ENCODE measurements around the gene RFX4.

The RFX4 gene

DNA sequence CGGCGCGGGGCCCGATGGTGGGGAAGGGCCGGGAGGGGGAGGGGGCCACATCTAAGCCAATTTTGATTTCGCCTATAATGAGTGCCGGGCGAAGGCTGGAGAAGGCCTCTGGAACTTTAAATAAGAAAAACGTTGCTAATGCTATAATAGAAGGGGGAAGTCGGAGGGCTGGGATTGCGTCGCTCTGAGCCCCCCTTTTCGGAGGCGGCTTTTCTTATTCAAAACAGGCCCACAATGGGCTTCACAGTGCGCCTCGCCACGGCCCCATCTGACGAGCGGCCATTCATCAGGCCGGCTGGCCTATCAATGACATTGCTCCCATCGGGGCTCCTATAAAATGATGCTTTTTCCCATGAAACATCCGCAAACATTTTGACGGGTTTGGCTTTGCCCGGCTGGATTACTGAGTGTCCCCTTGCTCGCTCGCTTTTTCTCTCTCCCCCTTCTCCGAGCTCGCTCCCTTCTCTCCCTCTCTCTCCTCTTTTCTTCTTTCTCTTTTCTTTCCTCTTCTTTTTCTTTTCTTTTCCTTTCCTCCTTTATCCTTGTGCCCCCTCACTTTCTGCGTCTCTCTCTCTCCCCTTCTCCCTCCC lies at the start of gene RFX4:
Gene RFX4 (plus strand): TSS at position 364 of the 590 bp plus-strand sequence. CDS start 317 bp downstream, outside the sequence.
- DNase-seq, result no peak
- ATAC-seq (ENCODE audit: insufficient read depth, low read depth), result no peak
- no peak within 1 kb of the TSS for H3K4me3 ChIP-seq (ENCODE audit: low read depth in 1 of 2, low read length in 2 of 2)
- H3K79me2 ChIP-seq (ENCODE audit: insufficient read depth, low read length), result no peaks in the 10 kb centered on the region
- H3K9me3 ChIP-seq (ENCODE audit: insufficient read depth, low read length, severe bottlenecking), result no peaks in the 10 kb centered on the region
- no peak within 1 kb of the TSS for H3K9ac ChIP-seq (ENCODE audit: low read depth, low read length)
- no peaks in the 10 kb centered on the region for H4K20me1 ChIP-seq (ENCODE audit: insufficient read depth, low read length)
- H2AFZ ChIP-seq (ENCODE audit: low read depth, low read length), result no peak within 1 kb of the TSS
- H3K27me3 ChIP-seq (ENCODE audit: insufficient read depth, low read length, poor library complexity), result peaks cover 2% of the 10 kb centered on the region
- H3K4me1 ChIP-seq (ENCODE audit: insufficient read depth, low read length), result no peaks in the 10 kb centered on the region
- no peak within 1 kb of the TSS for H3K27ac ChIP-seq (ENCODE audit: low read length)
- no peak within 1 kb of the TSS for H3K4me2 ChIP-seq (ENCODE audit: insufficient read depth, low read length)
- TF ChIP-seq, protein P1, sequence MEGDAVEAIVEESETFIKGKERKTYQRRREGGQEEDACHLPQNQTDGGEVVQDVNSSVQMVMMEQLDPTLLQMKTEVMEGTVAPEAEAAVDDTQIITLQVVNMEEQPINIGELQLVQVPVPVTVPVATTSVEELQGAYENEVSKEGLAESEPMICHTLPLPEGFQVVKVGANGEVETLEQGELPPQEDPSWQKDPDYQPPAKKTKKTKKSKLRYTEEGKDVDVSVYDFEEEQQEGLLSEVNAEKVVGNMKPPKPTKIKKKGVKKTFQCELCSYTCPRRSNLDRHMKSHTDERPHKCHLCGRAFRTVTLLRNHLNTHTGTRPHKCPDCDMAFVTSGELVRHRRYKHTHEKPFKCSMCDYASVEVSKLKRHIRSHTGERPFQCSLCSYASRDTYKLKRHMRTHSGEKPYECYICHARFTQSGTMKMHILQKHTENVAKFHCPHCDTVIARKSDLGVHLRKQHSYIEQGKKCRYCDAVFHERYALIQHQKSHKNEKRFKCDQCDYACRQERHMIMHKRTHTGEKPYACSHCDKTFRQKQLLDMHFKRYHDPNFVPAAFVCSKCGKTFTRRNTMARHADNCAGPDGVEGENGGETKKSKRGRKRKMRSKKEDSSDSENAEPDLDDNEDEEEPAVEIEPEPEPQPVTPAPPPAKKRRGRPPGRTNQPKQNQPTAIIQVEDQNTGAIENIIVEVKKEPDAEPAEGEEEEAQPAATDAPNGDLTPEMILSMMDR (IDR thresholded peaks at IDR 0.05; ENCODE audit: borderline replicate concordance, extremely low read depth, low read length, poor library complexity, severe bottlenecking), result no peak
- no peak for TF ChIP-seq EZH2 (IDR thresholded peaks at IDR 0.05; ENCODE audit: borderline replicate concordance, low read depth, low read length, severe bottlenecking)
- no peaks in the 10 kb centered on the region for H3K36me3 ChIP-seq (ENCODE audit: insufficient read depth, low read length)

DNA sequence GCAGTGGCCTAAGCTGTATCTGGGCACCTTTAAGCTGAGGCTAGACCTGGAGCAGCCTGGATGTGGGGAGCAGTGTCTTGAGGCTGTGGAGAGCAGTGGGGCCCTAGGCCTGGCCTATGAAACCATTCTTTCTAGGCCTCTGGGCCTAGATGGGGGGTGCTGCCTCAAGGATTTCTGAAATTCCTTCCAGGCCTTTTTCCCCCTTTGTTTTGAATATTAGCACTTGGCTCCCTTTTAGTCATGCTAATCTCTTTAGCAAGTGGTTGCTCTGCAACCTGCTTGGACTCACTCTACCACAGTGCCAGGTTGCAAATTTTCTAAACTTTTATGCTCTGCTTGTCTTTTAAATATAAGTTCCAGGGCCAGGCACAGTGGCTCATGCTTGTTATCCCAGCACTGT lies 41.6 kb upstream of the RFX4 start:
- Histone ChIP-seq H3K27me3 (ENCODE audit: insufficient read depth, low read length, poor library complexity) (no peaks in the 10 kb centered on the region), H3K9ac (ENCODE audit: low read depth, low read length) (no peak overlapping the region), H3K9me3 (ENCODE audit: insufficient read depth, low read length, severe bottlenecking) (no peaks in the 10 kb centered on the region), H4K20me1 (ENCODE audit: insufficient read depth, low read length) (no peaks in the 10 kb centered on the region), H3K4me1 (ENCODE audit: insufficient read depth, low read length) (no peaks in the 10 kb centered on the region), H3K4me3 (ENCODE audit: low read depth in 1 of 2, low read length in 2 of 2) (no peak overlapping the region), H3K79me2 (ENCODE audit: insufficient read depth, low read length) (no peaks in the 10 kb centered on the region), H2AFZ (ENCODE audit: low read depth, low read length) (no peak overlapping the region), H3K36me3 (ENCODE audit: insufficient read depth, low read length) (no peaks in the 10 kb centered on the region), H3K4me2 (ENCODE audit: insufficient read depth, low read length) (no peak overlapping the region), H3K27ac (ENCODE audit: low read length) (no peak overlapping the region)
- no peak for DNase-seq
- TF ChIP-seq, protein P1 (IDR thresholded peaks at IDR 0.05; ENCODE audit: borderline replicate concordance, extremely low read depth, low read length, poor library complexity, severe bottlenecking), result no peak
- no peak for TF ChIP-seq EZH2 (IDR thresholded peaks at IDR 0.05; ENCODE audit: borderline replicate concordance, low read depth, low read length, severe bottlenecking)
- ATAC-seq (ENCODE audit: insufficient read depth, low read depth), result no peak

DNA sequence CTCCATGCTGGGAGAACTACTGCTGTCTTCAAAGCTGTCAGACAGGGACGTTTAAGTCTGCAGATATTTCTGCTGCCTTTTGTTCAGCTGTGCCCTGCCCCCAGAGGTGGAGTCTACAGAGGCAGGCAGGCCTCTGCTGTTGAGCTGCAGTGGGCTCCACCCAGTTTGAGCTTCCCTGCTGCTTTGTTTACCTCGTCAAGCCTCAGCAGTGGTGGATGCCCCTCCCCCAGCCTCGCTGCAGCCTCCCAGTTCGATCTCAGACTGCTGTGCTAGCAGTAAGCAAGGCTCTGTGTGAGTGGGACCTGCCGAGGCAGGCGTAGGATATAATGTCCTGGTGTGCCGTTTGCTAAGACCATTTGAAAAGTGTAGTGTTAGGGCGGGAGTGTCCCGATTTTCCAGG lies 31.4 kb upstream of the RFX4 start:
- DNase-seq, result no peak
- Histone ChIP-seq H3K27ac (ENCODE audit: low read length) (no peak overlapping the region), H3K79me2 (ENCODE audit: insufficient read depth, low read length) (no peaks in the 10 kb centered on the region), H3K9ac (ENCODE audit: low read depth, low read length) (no peak overlapping the region), H3K27me3 (ENCODE audit: insufficient read depth, low read length, poor library complexity) (no peaks in the 10 kb centered on the region), H3K4me3 (ENCODE audit: low read depth in 1 of 2, low read length in 2 of 2) (no peak overlapping the region), H3K4me2 (ENCODE audit: insufficient read depth, low read length) (no peak overlapping the region), H3K4me1 (ENCODE audit: insufficient read depth, low read length) (no peaks in the 10 kb centered on the region), H4K20me1 (ENCODE audit: insufficient read depth, low read length) (no peaks in the 10 kb centered on the region), H3K36me3 (ENCODE audit: insufficient read depth, low read length) (no peaks in the 10 kb centered on the region), H3K9me3 (ENCODE audit: insufficient read depth, low read length, severe bottlenecking) (peaks cover 5% of the 10 kb centered on the region), H2AFZ (ENCODE audit: low read depth, low read length) (no peak overlapping the region)
- no peak for TF ChIP-seq EZH2 (IDR thresholded peaks at IDR 0.05; ENCODE audit: borderline replicate concordance, low read depth, low read length, severe bottlenecking)
- TF ChIP-seq, protein P1 (IDR thresholded peaks at IDR 0.05; ENCODE audit: borderline replicate concordance, extremely low read depth, low read length, poor library complexity, severe bottlenecking), result no peak
- ATAC-seq (ENCODE audit: insufficient read depth, low read depth), result no peak
